Limb (tissue), 2 donors: ENCODE measurements around the gene KATNIP.
"Not testable (repeated sequence)": the region's sequence is repeated elsewhere in the genome, so short reads cannot be mapped to it uniquely, and the experiment has no call there.

Experiments used
- DNase-seq, 2 donors: peaks; one replicate each; pipeline ENCODE4 v3.0.0-alpha.2; 2016; ENCODE audit errors: extremely low spot score in 2 of 2

The KATNIP gene

GRCh38 chr16:27534256-27534655 lies 15.7 kb upstream of the KATNIP start:
- no peak for DNase-seq

- no peak for DNase-seq
These were observed 11.4 kb upstream of the KATNIP start for GRCh38 chr16:27538528-27538927.

- no peak for DNase-seq
These were observed 10.8 kb upstream of the KATNIP start for GRCh38 chr16:27539120-27539519.

GRCh38 chr16:27539636-27540035 lies 10.3 kb upstream of the KATNIP start:
- DNase-seq, result no peak

- DNase-seq, result no peak
These were observed 6.1 kb upstream of the KATNIP start for GRCh38 chr16:27543801-27544200.

- DNase-seq, result no peak
These were observed 5.3 kb upstream of the KATNIP start for GRCh38 chr16:27544671-27545070.

- peak in 1 of 2 donors; percentile 35 for DNase-seq
These were observed 2.8 kb upstream of the KATNIP start for GRCh38 chr16:27547134-27547533.

GRCh38 chr16:27547851-27548250 lies 2.1 kb upstream of the KATNIP start:
- DNase-seq, result no peak

GRCh38 chr16:27549464-27549745 lies 539 bp upstream of the KATNIP start:
- no peak for DNase-seq

- DNase-seq, result peak in 1 of 2 donors; percentile 7
These were observed 607 bp downstream of the KATNIP start for GRCh38 chr16:27550582-27550920.

GRCh38 chr16:27551036-27551435 lies 1.1 kb downstream of the KATNIP start:
- DNase-seq, result no peak

- DNase-seq, result no peak
These were observed 6.5 kb downstream of the KATNIP start for GRCh38 chr16:27556471-27556870.

- DNase-seq, result no peak
These were observed 8.5 kb downstream of the KATNIP start for GRCh38 chr16:27558434-27558833.

- no peak for DNase-seq
These were observed 9.0 kb downstream of the KATNIP start for GRCh38 chr16:27558932-27559331.

GRCh38 chr16:27561216-27561615 lies 11.3 kb downstream of the KATNIP start:
- no peak for DNase-seq

- DNase-seq, result no peak
These were observed 14.3 kb downstream of the KATNIP start for GRCh38 chr16:27564224-27564623.

- no peak for DNase-seq
These were observed 16.5 kb downstream of the KATNIP start for GRCh38 chr16:27566417-27566816.

- no peak for DNase-seq
These were observed 18.1 kb downstream of the KATNIP start for GRCh38 chr16:27568077-27568476.

GRCh38 chr16:27570986-27571385 lies 21.0 kb downstream of the KATNIP start:
- DNase-seq, result not testable (repeated sequence)

- no peak for DNase-seq
These were observed 21.7 kb downstream of the KATNIP start for GRCh38 chr16:27571433-27572326.

GRCh38 chr16:27572711-27573110 lies 22.8 kb downstream of the KATNIP start:
- DNase-seq, result no peak

- DNase-seq, result no peak
These were observed 26.8 kb downstream of the KATNIP start for GRCh38 chr16:27576729-27577128.

GRCh38 chr16:27579087-27579980 lies 29.4 kb downstream of the KATNIP start:
- no peak for DNase-seq
